ENCODE results near the gene C8A.

Gene C8A

GRCh38 chr1:56939209-56939608 is 84.6 kb downstream of the C8A start:
- no peaks in the 10 kb centered on the region for H3K36me3 ChIP-seq (ENCODE audit: control insufficient read depth, insufficient read depth, low read length)
- no peaks in the 10 kb centered on the region for H3K9me3 ChIP-seq (ENCODE audit: control insufficient read depth, insufficient read depth, low read depth, low read length)
- peaks cover 9% of the 10 kb centered on the region; the same call in 1 of the 2 replicates for H3K27me3 ChIP-seq (ENCODE audit: control insufficient read depth, insufficient read depth, low read length)
- no peak overlapping the region for H3K4me3 ChIP-seq (ENCODE audit: low read depth, low read length)
- no peak overlapping the region for H3K27ac ChIP-seq (ENCODE audit: low read depth, low read length)
- no peak overlapping the region for H3K9ac ChIP-seq (ENCODE audit: low read length)
- H3K4me1 ChIP-seq (ENCODE audit: control insufficient read depth, insufficient read depth, low read length) = peaks cover 14% of the 10 kb centered on the region; the same call in 1 of the 2 replicates

DNA sequence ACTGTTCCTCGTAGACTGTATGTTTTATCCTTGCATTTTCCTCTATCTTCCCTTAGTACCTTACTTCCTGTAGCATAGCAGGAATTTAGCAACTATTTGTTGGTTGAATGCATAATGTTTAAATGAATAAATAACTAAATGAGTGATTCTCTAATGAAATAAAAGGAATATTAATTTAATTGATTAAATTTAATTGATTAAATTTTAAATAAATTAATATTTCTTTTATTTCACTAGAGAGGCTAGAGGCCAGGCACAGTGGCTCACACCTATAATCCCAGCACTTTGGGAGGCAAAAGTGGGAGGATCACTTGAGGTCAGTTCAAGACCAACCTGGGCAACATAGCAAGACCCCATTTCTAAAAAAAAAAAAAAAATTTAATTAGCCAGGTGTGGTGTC is 85.4 kb downstream of the C8A start:
- Histone ChIP-seq H3K36me3 (ENCODE audit: control insufficient read depth, insufficient read depth, low read length) (no peaks in the 10 kb centered on the region), H3K4me1 (ENCODE audit: control insufficient read depth, insufficient read depth, low read length) (peaks cover 8% of the 10 kb centered on the region; the same call in 1 of the 2 replicates), H3K9ac (ENCODE audit: low read length) (no peak overlapping the region), H3K4me3 (ENCODE audit: low read depth, low read length) (no peak overlapping the region), H3K27ac (ENCODE audit: low read depth, low read length) (no peak overlapping the region), H3K9me3 (ENCODE audit: control insufficient read depth, insufficient read depth, low read depth, low read length) (no peaks in the 10 kb centered on the region), H3K27me3 (ENCODE audit: control insufficient read depth, insufficient read depth, low read length) (peaks cover 8% of the 10 kb centered on the region; the same call in 1 of the 2 replicates)

- Histone ChIP-seq H3K4me3 (ENCODE audit: low read depth, low read length) (no peak overlapping the region), H3K9ac (ENCODE audit: low read length) (no peak overlapping the region), H3K4me1 (ENCODE audit: control insufficient read depth, insufficient read depth, low read length) (no peaks in the 10 kb centered on the region), H3K27ac (ENCODE audit: low read depth, low read length) (no peak overlapping the region), H3K36me3 (ENCODE audit: control insufficient read depth, insufficient read depth, low read length) (no peaks in the 10 kb centered on the region), H3K27me3 (ENCODE audit: control insufficient read depth, insufficient read depth, low read length) (no peaks in the 10 kb centered on the region), H3K9me3 (ENCODE audit: control insufficient read depth, insufficient read depth, low read depth, low read length) (no peaks in the 10 kb centered on the region)
Observed at GRCh38 chr1:56948403-56949023, 93.9 kb downstream of the C8A start.

DNA sequence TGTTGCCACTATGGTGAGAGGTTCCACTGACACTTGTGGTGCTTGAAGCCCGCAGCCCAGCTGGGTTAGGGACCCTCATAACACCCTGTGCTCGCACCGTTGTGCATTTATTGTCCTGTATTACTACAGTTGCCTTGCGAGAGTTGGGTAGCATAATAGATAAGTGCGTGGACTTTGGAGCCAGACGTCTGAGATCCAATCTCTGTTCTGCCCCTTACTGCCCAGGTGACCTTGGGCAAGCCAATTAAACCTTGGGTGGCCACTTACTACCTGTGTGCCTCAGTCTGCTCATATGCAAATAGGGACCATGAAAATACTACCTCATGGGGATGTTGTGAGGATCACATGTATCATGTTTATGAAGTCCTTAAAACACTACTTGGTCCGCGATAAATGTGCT is 97.9 kb downstream of the C8A start:
- no peak overlapping the region for H3K4me3 ChIP-seq (ENCODE audit: low read depth, low read length)
- H3K27ac ChIP-seq (ENCODE audit: low read depth, low read length) = no peak overlapping the region
- H3K36me3 ChIP-seq (ENCODE audit: control insufficient read depth, insufficient read depth, low read length) = no peaks in the 10 kb centered on the region
- H3K9me3 ChIP-seq (ENCODE audit: control insufficient read depth, insufficient read depth, low read depth, low read length) = no peaks in the 10 kb centered on the region
- no peaks in the 10 kb centered on the region for H3K4me1 ChIP-seq (ENCODE audit: control insufficient read depth, insufficient read depth, low read length)
- no peaks in the 10 kb centered on the region; the same call in 1 of the 2 replicates for H3K27me3 ChIP-seq (ENCODE audit: control insufficient read depth, insufficient read depth, low read length)
- no peak overlapping the region for H3K9ac ChIP-seq (ENCODE audit: low read length)

GRCh38 chr1:56953386-56953785 is 98.8 kb downstream of the C8A start:
- no peaks in the 10 kb centered on the region for H3K9me3 ChIP-seq (ENCODE audit: control insufficient read depth, insufficient read depth, low read depth, low read length)
- H3K36me3 ChIP-seq (ENCODE audit: control insufficient read depth, insufficient read depth, low read length) = no peaks in the 10 kb centered on the region
- H3K4me3 ChIP-seq (ENCODE audit: low read depth, low read length) = no peak overlapping the region
- H3K9ac ChIP-seq (ENCODE audit: low read length) = no peak overlapping the region
- no peak overlapping the region for H3K27ac ChIP-seq (ENCODE audit: low read depth, low read length)
- H3K27me3 ChIP-seq (ENCODE audit: control insufficient read depth, insufficient read depth, low read length) = no peaks in the 10 kb centered on the region; the same call in 1 of the 2 replicates
- H3K4me1 ChIP-seq (ENCODE audit: control insufficient read depth, insufficient read depth, low read length) = no peaks in the 10 kb centered on the region; the same call in 1 of the 2 replicates

GRCh38 chr1:56954664-56955063 is 100.1 kb downstream of the C8A start:
- Histone ChIP-seq H3K27ac (ENCODE audit: low read depth, low read length) (no peak overlapping the region), H3K9ac (ENCODE audit: low read length) (no peak overlapping the region), H3K27me3 (ENCODE audit: control insufficient read depth, insufficient read depth, low read length) (no peaks in the 10 kb centered on the region; the same call in 1 of the 2 replicates), H3K4me1 (ENCODE audit: control insufficient read depth, insufficient read depth, low read length) (no peaks in the 10 kb centered on the region; the same call in 1 of the 2 replicates), H3K36me3 (ENCODE audit: control insufficient read depth, insufficient read depth, low read length) (no peaks in the 10 kb centered on the region), H3K4me3 (ENCODE audit: low read depth, low read length) (no peak overlapping the region), H3K9me3 (ENCODE audit: control insufficient read depth, insufficient read depth, low read depth, low read length) (no peaks in the 10 kb centered on the region)

DNA sequence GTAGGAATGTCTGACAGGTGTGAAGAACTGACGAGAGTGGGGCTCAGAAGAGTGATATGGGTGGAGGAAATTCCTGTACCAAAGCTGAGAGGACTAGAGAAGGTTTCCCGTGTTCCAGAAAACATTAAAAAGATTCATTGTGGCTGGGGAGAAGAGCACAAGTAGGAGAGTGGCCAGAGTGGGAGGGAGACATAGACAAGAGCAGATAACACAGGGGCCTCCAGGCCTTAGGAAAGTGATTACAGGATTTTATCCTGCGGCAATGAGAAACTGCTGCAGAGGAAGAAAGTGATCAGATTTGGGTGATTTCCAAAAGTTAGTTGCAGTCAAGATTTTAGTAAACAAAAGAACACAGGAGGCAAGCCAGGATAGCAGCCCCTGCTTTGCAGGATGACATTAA is 103.3 kb downstream of the C8A start:
- Histone ChIP-seq H3K36me3 (ENCODE audit: control insufficient read depth, insufficient read depth, low read length) (no peaks in the 10 kb centered on the region), H3K4me3 (ENCODE audit: low read depth, low read length) (no peak overlapping the region), H3K27me3 (ENCODE audit: control insufficient read depth, insufficient read depth, low read length) (no peaks in the 10 kb centered on the region; the same call in 1 of the 2 replicates), H3K4me1 (ENCODE audit: control insufficient read depth, insufficient read depth, low read length) (no peaks in the 10 kb centered on the region; the same call in 1 of the 2 replicates), H3K27ac (ENCODE audit: low read depth, low read length) (no peak overlapping the region), H3K9ac (ENCODE audit: low read length) (no peak overlapping the region), H3K9me3 (ENCODE audit: control insufficient read depth, insufficient read depth, low read depth, low read length) (no peaks in the 10 kb centered on the region)

- no peaks in the 10 kb centered on the region for H3K9me3 ChIP-seq (ENCODE audit: control insufficient read depth, insufficient read depth, low read depth, low read length)
- no peak overlapping the region for H3K27ac ChIP-seq (ENCODE audit: low read depth, low read length)
- no peaks in the 10 kb centered on the region; the same call in 1 of the 2 replicates for H3K27me3 ChIP-seq (ENCODE audit: control insufficient read depth, insufficient read depth, low read length)
- H3K36me3 ChIP-seq (ENCODE audit: control insufficient read depth, insufficient read depth, low read length) = no peaks in the 10 kb centered on the region
- no peak overlapping the region for H3K9ac ChIP-seq (ENCODE audit: low read length)
- H3K4me3 ChIP-seq (ENCODE audit: low read depth, low read length) = no peak overlapping the region
- H3K4me1 ChIP-seq (ENCODE audit: control insufficient read depth, insufficient read depth, low read length) = no peaks in the 10 kb centered on the region; the same call in 1 of the 2 replicates
Observed at GRCh38 chr1:56958526-56958925, 103.9 kb downstream of the C8A start.

DNA sequence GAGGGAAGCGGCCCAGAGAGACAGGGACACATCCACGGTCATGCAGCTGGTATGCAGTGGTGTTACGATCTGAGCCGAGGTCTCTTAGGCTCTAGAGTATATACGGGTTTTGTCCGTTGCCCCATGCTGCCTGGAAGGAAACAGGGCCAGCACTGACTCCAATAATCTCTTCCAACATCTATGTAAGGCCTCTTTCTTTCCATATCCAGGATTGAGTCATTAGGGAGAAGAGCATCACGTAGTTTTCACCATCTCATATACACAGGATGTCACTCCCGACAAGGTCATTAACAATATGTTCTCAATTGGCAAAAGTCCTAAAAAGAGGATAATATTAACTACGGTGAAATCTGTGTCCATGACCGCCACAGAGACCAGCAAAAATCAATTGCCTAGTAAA is 106.8 kb downstream of the C8A start:
- no peak overlapping the region for H3K4me3 ChIP-seq (ENCODE audit: low read depth, low read length)
- no peaks in the 10 kb centered on the region for H3K36me3 ChIP-seq (ENCODE audit: control insufficient read depth, insufficient read depth, low read length)
- H3K9ac ChIP-seq (ENCODE audit: low read length) = no peak overlapping the region
- H3K27ac ChIP-seq (ENCODE audit: low read depth, low read length) = no peak overlapping the region
- H3K9me3 ChIP-seq (ENCODE audit: control insufficient read depth, insufficient read depth, low read depth, low read length) = no peaks in the 10 kb centered on the region
- H3K4me1 ChIP-seq (ENCODE audit: control insufficient read depth, insufficient read depth, low read length) = no peaks in the 10 kb centered on the region; the same call in 1 of the 2 replicates
- H3K27me3 ChIP-seq (ENCODE audit: control insufficient read depth, insufficient read depth, low read length) = no peaks in the 10 kb centered on the region; the same call in 1 of the 2 replicates

DNA sequence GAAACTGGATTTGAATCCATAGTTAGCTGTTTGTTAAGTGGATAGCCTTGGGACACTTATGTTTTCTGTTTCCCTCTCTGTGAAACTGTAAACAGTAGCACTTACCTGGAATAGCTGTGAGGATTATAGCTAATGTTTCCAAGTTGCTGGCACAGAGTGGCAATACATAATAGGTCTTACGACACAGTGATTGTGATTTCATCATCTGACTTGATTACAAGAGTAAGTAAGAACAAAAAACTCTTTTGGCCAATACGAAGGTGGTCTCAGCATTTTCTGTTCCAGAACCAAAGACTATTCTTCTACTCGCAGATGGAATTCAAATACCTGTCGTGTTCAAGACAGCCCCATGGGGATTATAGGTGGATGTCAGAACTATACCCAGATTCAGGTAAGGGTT is 109.1 kb downstream of the C8A start:
- H3K27ac ChIP-seq (ENCODE audit: low read depth, low read length) = no peak overlapping the region
- H3K9me3 ChIP-seq (ENCODE audit: control insufficient read depth, insufficient read depth, low read depth, low read length) = 0 out of 2 replicates have a peak, but pooled peaks cover under 1% of the 10 kb centered on the region
- H3K4me1 ChIP-seq (ENCODE audit: control insufficient read depth, insufficient read depth, low read length) = no peaks in the 10 kb centered on the region
- no peak overlapping the region for H3K4me3 ChIP-seq (ENCODE audit: low read depth, low read length)
- H3K9ac ChIP-seq (ENCODE audit: low read length) = no peak overlapping the region
- H3K27me3 ChIP-seq (ENCODE audit: control insufficient read depth, insufficient read depth, low read length) = no peaks in the 10 kb centered on the region
- no peaks in the 10 kb centered on the region for H3K36me3 ChIP-seq (ENCODE audit: control insufficient read depth, insufficient read depth, low read length)

- Histone ChIP-seq H3K27ac (ENCODE audit: low read depth, low read length) (no peak overlapping the region), H3K9me3 (ENCODE audit: control insufficient read depth, insufficient read depth, low read depth, low read length) (peaks cover 8% of the 10 kb centered on the region), H3K4me3 (ENCODE audit: low read depth, low read length) (no peak overlapping the region), H3K27me3 (ENCODE audit: control insufficient read depth, insufficient read depth, low read length) (no peaks in the 10 kb centered on the region), H3K4me1 (ENCODE audit: control insufficient read depth, insufficient read depth, low read length) (no peaks in the 10 kb centered on the region), H3K9ac (ENCODE audit: low read length) (no peak overlapping the region), H3K36me3 (ENCODE audit: control insufficient read depth, insufficient read depth, low read length) (no peaks in the 10 kb centered on the region)
Observed at GRCh38 chr1:56964349-56965017, 109.9 kb downstream of the C8A start.
